Measurements from ENCODE around the gene RBL1. TPM values are rescaled to one million over a fixed set of nuclear protein-coding genes. Genes with fewer than 3 reads are reported as not detected.
A peak's percentile ranks its signal among the peaks of the same experiment; 100 is the strongest.

RBL1 gene
- total and polyA plus RNA-seq, 2 of the 4 experiments (the other 2 are of a cell fraction), result 3.3 to 7.5 TPM

DNA sequence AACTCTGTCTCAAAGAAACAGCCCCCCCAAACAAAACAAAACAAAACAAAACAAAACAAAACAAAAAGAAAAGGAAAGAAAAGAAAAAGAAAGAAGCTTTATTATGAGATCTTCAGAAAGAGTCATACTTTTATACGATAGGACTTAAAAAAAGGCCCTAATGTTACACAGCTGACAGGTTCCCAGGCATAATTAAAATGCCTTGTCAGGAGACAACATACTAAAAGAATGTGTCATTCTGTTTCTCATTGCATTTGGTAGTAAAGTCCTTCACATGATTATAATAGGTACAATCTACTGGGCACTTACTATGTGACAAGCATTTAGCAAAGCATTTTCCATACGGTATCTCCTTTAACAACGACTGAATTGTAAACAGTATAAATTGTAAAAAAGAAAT, 46.9 kb upstream of the RBL1 start:
- intact Hi-C loops (cut with micrococcal nuclease), result no loop called here
- Histone ChIP-seq H2BK5ac (ENCODE audit: low read depth, low read length, poor library complexity, severe bottlenecking) (no peak overlapping the region), H3K9me3 (ENCODE audit: control insufficient read depth, insufficient read depth, low read length) (no peaks in the 10 kb centered on the region), H3K4me1 (ENCODE audit: control insufficient read depth, insufficient read depth, low read length) (no peaks in the 10 kb centered on the region), H4K20me1 (ENCODE audit: insufficient read depth, low read length) (no peaks in the 10 kb centered on the region), H3K27me3 (ENCODE audit: control insufficient read depth, insufficient read depth, low read length) (no peaks in the 10 kb centered on the region), H4K8ac (ENCODE audit: low read depth in 2 of 2, low read length in 2 of 2) (no peak overlapping the region), H4K5ac (ENCODE audit: low read depth, low read length) (no peak overlapping the region), H3K9ac (ENCODE audit: low read depth, low read length) (no peak overlapping the region), H4K91ac (ENCODE audit: insufficient read depth, low read depth, low read length) (no peak overlapping the region), H3K18ac (ENCODE audit: low read depth, low read length) (no peak overlapping the region), H2AFZ (replicated peaks; ENCODE audit: low read length, poor library complexity) (no peak overlapping the region), H2AK9ac (replicated peaks; ENCODE audit: low read depth, low read length, poor library complexity) (no peak overlapping the region), H3K9me1 (ENCODE audit: insufficient read depth, low read length) (no peaks in the 10 kb centered on the region), H3K14ac (replicated peaks; ENCODE audit: low read depth, low read length) (no peak overlapping the region), H2BK120ac (ENCODE audit: low read depth, low read length) (no peak overlapping the region), H2BK15ac (ENCODE audit: low read depth, low read length) (no peak overlapping the region), H2AK5ac (ENCODE audit: low read depth, low read length) (no peak overlapping the region), H2BK20ac (ENCODE audit: low read depth, low read length) (no peak overlapping the region), H3K4me3 (ENCODE audit: insufficient read depth, low read depth, low read length) (no peak overlapping the region), H3K56ac (ENCODE audit: extremely low read depth, insufficient read depth, low read length) (no peak overlapping the region), H3K23ac (ENCODE audit: low read depth, low read length) (no peak overlapping the region), H3K36me3 (ENCODE audit: control insufficient read depth, insufficient read depth, low read length) (no peaks in the 10 kb centered on the region), H3K4me2 (ENCODE audit: low read depth, low read length) (no peak overlapping the region), H3K4ac (ENCODE audit: low read depth, low read length) (no peak overlapping the region), H3K27ac (ENCODE audit: insufficient read depth, low read length) (no peak overlapping the region), H3K79me1 (ENCODE audit: low read depth in 1 of 2, low read length in 2 of 2) (no peaks in the 10 kb centered on the region)
- ChIA-PET POLR2A (ENCODE audit: unreplicated experiment) (no interaction called here), CTCF (no interaction called here)
- no TSS peak for BruUV-seq (replicated peaks)
- TF ChIP-seq ELK1 (IDR thresholded peaks at IDR 0.05; ENCODE audit: borderline replicate concordance, low read depth, low read length), result no peak
- no peak for TF ChIP-seq MXI1 (IDR thresholded peaks at IDR 0.05; ENCODE audit: borderline replicate concordance, low read depth, low read length)
- TF ChIP-seq FOS (IDR thresholded peaks at IDR 0.05; ENCODE audit: low read depth, low read length), result no peak
- TF ChIP-seq NFE2L2 (IDR thresholded peaks at IDR 0.05; ENCODE audit: low read depth, low read length), result no peak
- no peak for TF ChIP-seq POLR2A (IDR thresholded peaks at IDR 0.05; ENCODE audit: low read depth, low read length)
- TF ChIP-seq, protein P1, sequence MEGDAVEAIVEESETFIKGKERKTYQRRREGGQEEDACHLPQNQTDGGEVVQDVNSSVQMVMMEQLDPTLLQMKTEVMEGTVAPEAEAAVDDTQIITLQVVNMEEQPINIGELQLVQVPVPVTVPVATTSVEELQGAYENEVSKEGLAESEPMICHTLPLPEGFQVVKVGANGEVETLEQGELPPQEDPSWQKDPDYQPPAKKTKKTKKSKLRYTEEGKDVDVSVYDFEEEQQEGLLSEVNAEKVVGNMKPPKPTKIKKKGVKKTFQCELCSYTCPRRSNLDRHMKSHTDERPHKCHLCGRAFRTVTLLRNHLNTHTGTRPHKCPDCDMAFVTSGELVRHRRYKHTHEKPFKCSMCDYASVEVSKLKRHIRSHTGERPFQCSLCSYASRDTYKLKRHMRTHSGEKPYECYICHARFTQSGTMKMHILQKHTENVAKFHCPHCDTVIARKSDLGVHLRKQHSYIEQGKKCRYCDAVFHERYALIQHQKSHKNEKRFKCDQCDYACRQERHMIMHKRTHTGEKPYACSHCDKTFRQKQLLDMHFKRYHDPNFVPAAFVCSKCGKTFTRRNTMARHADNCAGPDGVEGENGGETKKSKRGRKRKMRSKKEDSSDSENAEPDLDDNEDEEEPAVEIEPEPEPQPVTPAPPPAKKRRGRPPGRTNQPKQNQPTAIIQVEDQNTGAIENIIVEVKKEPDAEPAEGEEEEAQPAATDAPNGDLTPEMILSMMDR (conservative IDR thresholded peaks at IDR 0.05; ENCODE audit: low read depth, low read length), result no peak
- TF ChIP-seq, protein P2, sequence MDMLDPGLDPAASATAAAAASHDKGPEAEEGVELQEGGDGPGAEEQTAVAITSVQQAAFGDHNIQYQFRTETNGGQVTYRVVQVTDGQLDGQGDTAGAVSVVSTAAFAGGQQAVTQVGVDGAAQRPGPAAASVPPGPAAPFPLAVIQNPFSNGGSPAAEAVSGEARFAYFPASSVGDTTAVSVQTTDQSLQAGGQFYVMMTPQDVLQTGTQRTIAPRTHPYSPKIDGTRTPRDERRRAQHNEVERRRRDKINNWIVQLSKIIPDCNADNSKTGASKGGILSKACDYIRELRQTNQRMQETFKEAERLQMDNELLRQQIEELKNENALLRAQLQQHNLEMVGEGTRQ (IDR thresholded peaks at IDR 0.05; ENCODE audit: low read depth, low read length), result no peak
- no peak for TF ChIP-seq RAD21 (IDR thresholded peaks at IDR 0.05; ENCODE audit: low read length)
- no peak for TF ChIP-seq BHLHE40 (IDR thresholded peaks at IDR 0.05; ENCODE audit: low read depth, low read length)
- no peak for TF ChIP-seq MAFK (IDR thresholded peaks at IDR 0.05; ENCODE audit: low read depth, low read length)
- no peak for TF ChIP-seq CHD1 (IDR thresholded peaks at IDR 0.05; ENCODE audit: low read depth, low read length)
- peak; percentile 6 for DNase-seq
- ATAC-seq (ENCODE audit: low read depth), result peak; percentile 14; the same call in 1 of the 2 replicates
- in situ Hi-C loops (cut with MboI; ENCODE audit: low sequenced_read_pairs), result no loop called here
- WGBS, 2 experiments (ENCODE audit: extremely low coverage in 2 of 2, insufficient read length in 1 of 2), result no CpG with 5 or more reads among the region's 3 CpGs
- dilution Hi-C loops (cut with HindIII; ENCODE audit: low sequenced_read_pairs, unreplicated experiment), result no loop called here

All from IMR-90 (cell line).